ENCODE data around the gene TESPA1. TPM values are rescaled to one million over a fixed set of nuclear protein-coding genes. Genes with fewer than 3 reads are reported as not detected.

TESPA1 gene
- total and polyA plus RNA-seq, 2 experiments from 2014 or later = 0.34 TPM; not detected in 1

GRCh38 chr12:54983536-54984101 is 943 bp downstream of the TESPA1 start (continued):
- TF ChIP-seq REST (IDR thresholded peaks at IDR 0.05; ENCODE audit: unreplicated experiment) = no peak
- no peak for TF ChIP-seq JUNB (IDR thresholded peaks at IDR 0.05; ENCODE audit: unreplicated experiment)
- no peak for TF ChIP-seq CTCF (conservative IDR thresholded peaks at IDR 0.05; ENCODE audit: low read depth in 2 of 2)
- TF ChIP-seq NANOG (IDR thresholded peaks at IDR 0.05; ENCODE audit: borderline replicate concordance) = no peak

- no peak for ATAC-seq
- no peak overlapping the region for H3K4me3 Mint-ChIP-seq
- H2AFZ ChIP-seq = no peak overlapping the region
- TF ChIP-seq EZH2 (IDR thresholded peaks at IDR 0.05; ENCODE audit: low read depth, unreplicated experiment) = no peak
- no peak for TF ChIP-seq ZNF462 (CRISPR knock-in tag; IDR thresholded peaks at IDR 0.05)
- no peak for TF ChIP-seq STAT1 (IDR thresholded peaks at IDR 0.05; ENCODE audit: unreplicated experiment)
- TF ChIP-seq ZNF331 (CRISPR knock-in tag; IDR thresholded peaks at IDR 0.05; ENCODE audit: low read depth) = no peak
- TF ChIP-seq CTCF (conservative IDR thresholded peaks at IDR 0.05; ENCODE audit: low read depth in 2 of 2) = no peak
- no peak for TF ChIP-seq JUNB (IDR thresholded peaks at IDR 0.05; ENCODE audit: unreplicated experiment)
Measured at GRCh38 chr12:54981796-54982195, 2.8 kb downstream of the TESPA1 start.

More at GRCh38 chr12:54981796-54982195, 2.8 kb downstream of the TESPA1 start:
- no peaks in the 10 kb centered on the region for H4K20me1 ChIP-seq (replicated peaks; ENCODE audit: insufficient read depth)
- H3K79me2 ChIP-seq (replicated peaks; ENCODE audit: insufficient read depth) = no peaks in the 10 kb centered on the region
- Mint-ChIP-seq H3K27ac (no peak overlapping the region), H3K9me3 (no peaks in the 10 kb centered on the region), H3K36me3 (ENCODE audit: low read depth) (no peaks in the 10 kb centered on the region), H3K4me1 (peaks cover 4% of the 10 kb centered on the region), H3K27me3 (ENCODE audit: insufficient read depth, low read depth, poor library complexity) (peaks cover 1% of the 10 kb centered on the region)
- no peak for DNase-seq (ENCODE audit: low spot score)
- no peak overlapping the region for H3K4me3 ChIP-seq
- H3K4me2 ChIP-seq = no peak overlapping the region
- no peaks in the 10 kb centered on the region for H3F3A ChIP-seq (replicated peaks; ENCODE audit: low read depth)
- H3K27me3 ChIP-seq (ENCODE audit: insufficient read depth) = no peaks in the 10 kb centered on the region
- no peak overlapping the region for H3K27ac ChIP-seq (ENCODE audit: low read depth)
- H3K9me2 ChIP-seq (ENCODE audit: insufficient read depth) = no peaks in the 10 kb centered on the region
- peaks cover 4% of the 10 kb centered on the region; the same call in 1 of the 2 replicates for H3K4me1 ChIP-seq (ENCODE audit: insufficient read depth)
- no peaks in the 10 kb centered on the region for H3K36me3 ChIP-seq (ENCODE audit: insufficient read depth)

All from GM23338 (cell line).